ENCODE data around the gene TBL1X. TPM values are rescaled to one million over a fixed set of nuclear protein-coding genes. Genes with fewer than 3 reads are reported as not detected.
A peak's percentile ranks its signal among the peaks of the same experiment; 100 is the strongest.

Gene TBL1X
- total and polyA plus RNA-seq, 2 of the 13 experiments (the other 11 are each of a cell fraction or from before 2014, with no cell fraction given), result 17.6 to 19.9 TPM

GRCh38 chrX:9770319-9770718 lies 305.5 kb downstream of the TBL1X start (continued):
- TF ChIP-seq ZBTB40 (IDR thresholded peaks at IDR 0.05), result no peak; the same call in 1 of the 2 replicates
- peak; percentile 93 for TF ChIP-seq ZBTB40 (CRISPR knock-in tag; IDR thresholded peaks at IDR 0.05)
- TF ChIP-seq ATF7-NPFF (CRISPR knock-in tag; IDR thresholded peaks at IDR 0.05; ENCODE audit: low read depth), result no peak

GRCh38 chrX:9772943-9773342 lies 308.1 kb downstream of the TBL1X start:
- in situ Hi-C loops (cut with HindIII; ENCODE audit: extremely low pct_ligation_motif_present, low pct_unique_long_range_greater_than_20kb) (no loop called here), intact Hi-C loops (cut with micrococcal nuclease; ENCODE audit: unreplicated experiment) (no loop called here)
- H3K4me1 ChIP-seq (ENCODE audit: insufficient read depth, low read length), result peaks cover 5% of the 10 kb centered on the region
- no peak overlapping the region for H2AFZ ChIP-seq (ENCODE audit: low read length)
- ATAC-seq (no peak), DNase-seq (ENCODE audit: low spot score) (no peak), FAIRE-seq (peak; percentile 12)
- H3K9ac ChIP-seq (ENCODE audit: insufficient read depth, low read depth, low read length), result no peak overlapping the region
- 94% methylated on average over 6 of the region's 6 CpGs for WGBS (ENCODE audit: low lambda C conversion rate)
- H3K27me3 ChIP-seq (ENCODE audit: control insufficient read depth in 1 of 2, insufficient read depth in 2 of 2, low read length in 2 of 2), result no peaks in the 10 kb centered on the region
- no peaks in the 10 kb centered on the region for H3K79me2 ChIP-seq (ENCODE audit: insufficient read depth, low read length)
- H3K4me2 ChIP-seq (ENCODE audit: low read depth, low read length), result no peak overlapping the region
- no peak overlapping the region for H3K4me3 ChIP-seq (replicated peaks in 1 of 3; ENCODE audit: insufficient read depth in 1 of 3, low read depth in 2 of 3, low read length in 3 of 3)
- ChIA-PET POLR2A (no interaction called here), CTCF (ENCODE audit: low intra/inter-chr PET ratio, low total read pairs) (no interaction called here)
- H3K9me3 ChIP-seq (ENCODE audit: low read length), result no peaks in the 10 kb centered on the region
- no TSS peak for BruUV-seq (replicated peaks)
- no peak overlapping the region for H3K27ac ChIP-seq (ENCODE audit: extremely low read length, insufficient read depth, low read length)
- H4K20me1 ChIP-seq (ENCODE audit: insufficient read depth, low read length), result no peaks in the 10 kb centered on the region
- H3K36me3 ChIP-seq (replicated peaks in 1 of 2; ENCODE audit: control insufficient read depth in 1 of 2, insufficient read depth in 2 of 2, low read length in 2 of 2), result no peaks in the 10 kb centered on the region
- no peak for TF ChIP-seq ZBTB8A (CRISPR knock-in tag; IDR thresholded peaks at IDR 0.05; ENCODE audit: borderline replicate concordance, low read depth)
- TF ChIP-seq MTF1 (CRISPR knock-in tag; IDR thresholded peaks at IDR 0.05), result no peak
- no peak for TF ChIP-seq NRL (CRISPR knock-in tag; IDR thresholded peaks at IDR 0.05; ENCODE audit: borderline replicate concordance)
- TF ChIP-seq ZNF335 (CRISPR knock-in tag; IDR thresholded peaks at IDR 0.05), result no peak
- no peak for TF ChIP-seq HOMEZ (CRISPR knock-in tag; IDR thresholded peaks at IDR 0.05; ENCODE audit: low read depth)
- TF ChIP-seq ZNF34 (CRISPR knock-in tag; IDR thresholded peaks at IDR 0.05; ENCODE audit: borderline replicate concordance), result no peak
- TF ChIP-seq ZNF256 (CRISPR knock-in tag; conservative IDR thresholded peaks at IDR 0.05), result no peak
- no peak for TF ChIP-seq ZNF296 (CRISPR knock-in tag; conservative IDR thresholded peaks at IDR 0.05)
- no peak for TF ChIP-seq NONO (IDR thresholded peaks at IDR 0.05)
- TF ChIP-seq NONO (CRISPR knock-in tag; conservative IDR thresholded peaks at IDR 0.05), result no peak
- no peak for TF ChIP-seq STAG1 (CRISPR knock-in tag; IDR thresholded peaks at IDR 0.05)
- no peak for TF ChIP-seq IRF2 (CRISPR knock-in tag; IDR thresholded peaks at IDR 0.05)
- no peak for TF ChIP-seq ZNF547 (CRISPR knock-in tag; IDR thresholded peaks at IDR 0.05)
